K562 (cell line): Measurements from ENCODE around the gene TPI1. TPM values are rescaled to one million over a fixed set of nuclear protein-coding genes. Genes with fewer than 3 reads are reported as not detected.
"Not testable (repeated sequence)": the region's sequence is repeated elsewhere in the genome, so short reads cannot be mapped to it uniquely, and the experiment has no call there.

Experiments
- ATAC-seq: fragments of 200-7000 bp; cut with Tn5 transposase; 3 replicates; pipeline ENCODE4 v1.9.1; 2020; ENCODE audit warnings: moderate library complexity
- BruUV-seq: library from RNA; stranded (reverse); fragments of 400-500 nt; replicated peaks from 2 replicates; lab custom pipeline; 2021; lab: Mats Ljungman, UMichigan
- CTCF ChIA-PET: fragments of 300-600 bp; formaldehyde crosslinking; extraction: SDS; loops from one replicate; lab custom pipeline; 2021; ENCODE audit warnings: low intra/inter-chr PET ratio; lab: Yijun Ruan, JAX
- POLR2A ChIA-PET: fragments of 300-600, 350-650 bp; sonication (Branson Sonifier 250); formaldehyde crosslinking; extraction: SDS; loops from one replicate; lab custom pipeline; 2021; ENCODE audit warnings: antibody characterized with exemption, inconsistent platforms; lab: Yijun Ruan, JAX
- DNase-seq, 4 experiments: peaks; one replicate each; pipeline versions ENCODE4 v3.0.0 to v3.0.0-alpha.2; 2011 to 2018; ENCODE audit warnings: low spot score in 3 of 4, mixed read lengths in 3 of 4; ENCODE audit errors: extremely low read depth in 1 of 4
- FAIRE-seq: peaks from 2 replicates; lab custom pipeline; 2011; peaks lifted over from hg19 to GRCh38; lab: Jason Lieb, UNC
- H2AFZ ChIP-seq: 2 replicates; pipeline ENCODE4 v1.6.0; 2011; ENCODE audit warnings: low read depth, low read length, control low read depth, inconsistent platforms
- H3K27ac ChIP-seq: fragments of 200-600 bp; 3 replicates; pipeline ENCODE4 v1.8.0; 2011; ENCODE audit warnings: low read depth, mild to moderate bottlenecking, control low read depth, inconsistent platforms, low read length, moderate library complexity, mixed read lengths; ENCODE audit errors: extremely low read depth
- H3K27me3 ChIP-seq, 2 experiments: fragments of 300-600 bp in 1 of 2; 2 replicates in 1 of 2; 3 replicates in 1 of 2; pipeline versions ENCODE4 v1.6.0 to v1.8.0; 2011; ENCODE audit warnings: inconsistent platforms in 2 of 2, low read length in 2 of 2, mild to moderate bottlenecking in 1 of 2, mixed read lengths in 1 of 2, moderate library complexity in 1 of 2; ENCODE audit not compliant: control insufficient read depth in 2 of 2, insufficient read depth in 2 of 2
- H3K36me3 ChIP-seq: fragments of 300-600 bp; 3 replicates; pipeline ENCODE4 v1.8.0; 2011; ENCODE audit warnings: mild to moderate bottlenecking, low read length, inconsistent platforms; ENCODE audit not compliant: control insufficient read depth, insufficient read depth
- H3K4me1 ChIP-seq, 2 experiments: fragments of 200-600 bp in 1 of 2; replicated peaks in 1 of 2; 2 replicates in 1 of 2; 3 replicates in 1 of 2; pipeline versions ENCODE4 v1.5.1 to v1.8.0; 2011; ENCODE audit warnings: inconsistent platforms in 2 of 2, low read length in 2 of 2, mild to moderate bottlenecking in 1 of 2, mixed read lengths in 1 of 2, moderate library complexity in 1 of 2; ENCODE audit not compliant: control insufficient read depth in 2 of 2, insufficient read depth in 2 of 2
- H3K4me2 ChIP-seq: 2 replicates; pipeline ENCODE4 v1.6.1; 2011; ENCODE audit warnings: low read length, control low read depth, inconsistent platforms, mixed read lengths; ENCODE audit not compliant: insufficient read depth
- H3K4me3 ChIP-seq: fragments of 200-600 bp; sonication (generic), shearing (Covaris generic); 2 replicates; pipeline ENCODE4 v1.5.1; 2016; ENCODE audit warnings: control low read depth, inconsistent platforms
- H3K79me2 ChIP-seq: fragments of 200-600 bp; 3 replicates; pipeline ENCODE4 v1.8.0; 2011; ENCODE audit warnings: low read length, inconsistent platforms; ENCODE audit not compliant: control insufficient read depth, insufficient read depth
- H3K9ac ChIP-seq, 2 experiments: 2 replicates each; pipeline versions ENCODE4 v1.6.0 to v1.6.1; 2011; ENCODE audit warnings: low read depth in 2 of 2, low read length in 2 of 2, control low read depth in 1 of 2, inconsistent platforms in 1 of 2, mild to moderate bottlenecking in 1 of 2, mixed read lengths in 1 of 2; ENCODE audit not compliant: insufficient read depth in 1 of 2
- H3K9me1 ChIP-seq: one replicate; pipeline ENCODE4 v1.6.0; 2011; ENCODE audit warnings: inconsistent platforms, mild to moderate bottlenecking, low read length, moderate library complexity; ENCODE audit not compliant: control insufficient read depth, insufficient read depth
- H3K9me3 ChIP-seq: replicated peaks from 2 replicates; pipeline ENCODE4 v1.5.1; 2011; ENCODE audit warnings: low read depth, low read length, inconsistent platforms; ENCODE audit not compliant: control insufficient read depth, insufficient read depth
- H4K20me1 ChIP-seq: replicated peaks from 2 replicates; pipeline ENCODE4 v1.6.1; 2011; ENCODE audit warnings: low read length, inconsistent platforms, mixed read lengths; ENCODE audit not compliant: control insufficient read depth, insufficient read depth
- ETS2 ChIP-seq: IDR thresholded peaks from 2 replicates; pipeline ENCODE4 v1.6.1; 2016; ENCODE audit warnings: borderline replicate concordance, missing genetic modification characterization, mild to moderate bottlenecking, moderate library complexity, missing compliant biosample characterization; ENCODE audit not compliant: poor library complexity, severe bottlenecking
- FOXK2 ChIP-seq, 2 experiments: fragments of 450-650 bp; IDR thresholded peaks in 1 of 2; conservative IDR thresholded peaks in 1 of 2; 2 replicates each; pipeline ENCODE4 v1.6.1; 2016; ENCODE audit warnings: low read depth in 2 of 2, mild to moderate bottlenecking in 1 of 2
- GATAD2A ChIP-seq: fragments of 450-650 bp; IDR thresholded peaks from 2 replicates; pipeline ENCODE4 v1.6.1; 2017
- HIVEP1 ChIP-seq: fragments of 250-450 bp; sonication (Bioruptor Pico); IDR thresholded peaks from 2 replicates; pipeline ENCODE4 v1.4.0; 2020; ENCODE audit warnings: mild to moderate bottlenecking
- NR2C2 ChIP-seq, 2 experiments: fragments of 200-800 bp in 1 of 2; sonication (Bioruptor generic) in 1 of 2; sonication (generic) in 1 of 2; formaldehyde crosslinking in 1 of 2; IDR thresholded peaks; 2 replicates each; pipeline versions ENCODE4 v1.6.1 to v1.8.0; 2016 to 2022; ENCODE audit warnings: mild to moderate bottlenecking in 1 of 2, missing compliant biosample characterization in 1 of 2, missing genetic modification characterization in 1 of 2, missing genetic modification reagents in 1 of 2
- PREB ChIP-seq: sonication (generic); formaldehyde crosslinking; IDR thresholded peaks from 2 replicates; pipeline ENCODE4 v1.8.1; 2023; ENCODE audit warnings: mild to moderate bottlenecking, missing genetic modification reagents
- TRIM24 ChIP-seq, 2 experiments: fragments of 450-650 bp; IDR thresholded peaks; 2 replicates each; pipeline ENCODE4 v1.6.1; 2016
- ZNF165 ChIP-seq: fragments of 250-450 bp; sonication (Bioruptor Pico); IDR thresholded peaks from 2 replicates; pipeline ENCODE4 v1.4.0; 2020; ENCODE audit warnings: borderline replicate concordance
- ZNF76 ChIP-seq: fragments of 250-450 bp; sonication (Bioruptor Pico); IDR thresholded peaks from 2 replicates; pipeline ENCODE4 v1.4.0; 2020; ENCODE audit warnings: mild to moderate bottlenecking, moderate library complexity, borderline replicate concordance
- whole genome bisulfite sequencing: fragments of 100-300 bp; shearing (Covaris generic); methylation state at CpG from one replicate; pipeline ENCODE4 v1.1.6; 2016; ENCODE audit warnings: low coverage, mixed read lengths; ENCODE audit not compliant: insufficient coverage; ENCODE audit errors: missing lambda C conversion rate; 5-methylcytosine and 5-hydroxymethylcytosine counted together
- in situ Hi-C: fragments of 300-500 bp; cut with MboI; formaldehyde crosslinking; loops from 4 replicates; pipeline ENCODE4 v1.15.0; 2018; ENCODE audit warnings: inconsistent platforms, mixed read lengths
- intact Hi-C: fragments of 100-400 bp; cut with micrococcal nuclease; formaldehyde crosslinking; loops from 2 replicates; pipeline ENCODE4 v1.14.2; 2022
- polyA plus RNA-seq, 8 experiments: library from polyadenylated mRNA; depleted of rRNA in 4 of 8; stranded (reverse) in 5 of 8; unstranded in 3 of 8; fragments of >200 nt; fragmentation: Nextera tagmentation in 2 of 8; fragmentation: Illumina TruSeq in 1 of 8; extraction: Ambion mirVana in 2 of 8; extraction: Trizol in 1 of 8; gene quantifications; 2 replicates each; pipeline versions ENCODE4 v1.2.1 to v1.2.3, GENCODE V29; 2011 to 2014; ENCODE audit warnings: inconsistent platforms in 1 of 8, missing spikeins in 1 of 8
- total RNA-seq, 7 experiments: library from RNA; depleted of rRNA in 6 of 7; stranded (reverse); fragments of >200 nt in 6 of 7; fragmentation: Illumina TruSeq in 2 of 7; extraction: Trizol in 2 of 7; gene quantifications; 2 replicates each; pipeline versions ENCODE4 v1.2.1 to v1.2.3, GENCODE V29; 2011 to 2021; ENCODE audit warnings: low replicate concordance in 1 of 7

Gene TPI1
- total and polyA plus RNA-seq, 9 of the 15 experiments (the other 6 are each of a cell fraction or from before 2014, with no cell fraction given): 662 to 4,971 (median 892) TPM

- TF ChIP-seq FOXK2 (conservative IDR thresholded peaks at IDR 0.05 in 1 of 2, IDR thresholded peaks at IDR 0.05 in 1 of 2; ENCODE audit: low read depth in 2 of 2) (0 out of 4 replicates have a peak, but pooled peaks of 1 of the 2 experiments have one; percentile 8), GATAD2A (no peak), ZNF76 (CRISPR knock-in tag) (no peak), ETS2 (tag) (no peak), PREB (CRISPR knock-in tag) (no peak), TRIM24 (IDR thresholded peaks at IDR 0.05) (no peak), HIVEP1 (CRISPR knock-in tag) (no peak), NR2C2 (CRISPR knock-in tag; IDR thresholded peaks at IDR 0.05) (no peak), NR2C2 (tag; IDR thresholded peaks at IDR 0.05) (no peak), ZNF165 (CRISPR knock-in tag) (no peak)
Measured at GRCh38 chr12:6891646-6892001, 24.3 kb downstream of the TPI1 start (continued).

GRCh38 chr12:6892683-6893082, 25.4 kb downstream of the TPI1 start:
- POLR2A ChIA-PET: not testable (repeated sequence)

More at GRCh38 chr12:6892683-6893082, 25.4 kb downstream of the TPI1 start:
- H3K27me3 ChIP-seq, H3K27ac ChIP-seq, in situ Hi-C loops, H3K9ac ChIP-seq, H3K4me2 ChIP-seq, H2AFZ ChIP-seq, intact Hi-C loops, H3K79me2 ChIP-seq, BruUV-seq, H3K4me3 ChIP-seq, ATAC-seq, CTCF ChIA-PET, FAIRE-seq, H4K20me1 ChIP-seq, H3K36me3 ChIP-seq, H3K9me1 ChIP-seq, H3K9me3 ChIP-seq, DNase-seq: not testable (repeated sequence)
- H3K4me1 ChIP-seq: peaks cover 12 to 15% of the 10 kb centered on the region in 2 experiments; a peak in 4 of 5 replicates
- 76% methylated on average over 3 of the region's 3 CpGs for WGBS
